Activated CD8-positive, alpha-beta memory T cell treated with anti-CD3 and anti-CD28 coated beads for 24 hours (primary cell): Measurements from ENCODE around the gene OS9.

Experiments used
- DNase-seq: peaks from one replicate; pipeline ENCODE4 v3.0.0-alpha.2; 2020

Gene OS9

GRCh38 chr12:57754411-57755193, 60.7 kb downstream of the OS9 start, which contains the start of gene MARCHF9:
Gene MARCHF9 (plus strand): TSS chr12:57755103. CDS start chr12:57755529, 426 bp downstream.
- peak; percentile 87 for DNase-seq

GRCh38 chr12:57755194-57755453, 61.2 kb downstream of the OS9 start:
- no peak for DNase-seq

- peak; percentile 68 for DNase-seq
Measured at GRCh38 chr12:57755454-57756372, 61.8 kb downstream of the OS9 start.

- DNase-seq, result peak; percentile 84
Measured at GRCh38 chr12:57756406-57757341, 62.7 kb downstream of the OS9 start.

GRCh38 chr12:57757771-57758170, 63.8 kb downstream of the OS9 start:
- no peak for DNase-seq

GRCh38 chr12:57758552-57759359, 64.8 kb downstream of the OS9 start:
- DNase-seq, result no peak

GRCh38 chr12:57759360-57759980, 65.5 kb downstream of the OS9 start:
- DNase-seq, result no peak

DNA sequence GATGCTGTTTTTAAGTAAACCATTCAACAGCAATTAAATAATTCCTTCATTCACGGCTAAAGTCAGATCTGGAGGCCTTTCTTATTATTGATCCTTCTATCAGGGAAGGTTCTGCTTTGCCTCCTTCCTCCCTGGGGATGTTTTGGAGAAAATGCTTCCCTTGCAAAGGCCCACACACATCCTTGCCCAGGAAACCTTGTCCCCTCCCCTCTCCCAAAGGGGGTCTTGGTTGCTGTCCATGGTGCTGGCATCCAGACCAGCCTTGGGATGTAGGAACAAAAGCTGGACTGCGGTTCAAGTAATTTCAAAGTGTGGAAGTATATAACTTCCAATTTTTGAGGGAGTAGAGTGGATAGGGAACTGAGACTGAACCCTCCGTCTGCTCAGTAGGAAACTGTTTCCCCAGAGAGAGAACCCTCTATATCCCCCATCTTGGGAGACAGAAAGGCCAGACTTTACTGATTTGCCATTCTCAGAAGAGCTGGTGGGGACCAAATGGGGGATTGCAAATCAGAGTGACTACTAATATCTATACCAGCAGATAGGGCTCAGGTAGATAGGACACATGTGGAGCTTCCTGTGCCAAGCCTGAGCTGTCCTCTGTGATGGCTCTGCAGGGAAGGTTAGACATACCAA, 66.5 kb downstream of the OS9 start:
- no peak for DNase-seq

- no peak for DNase-seq
Measured at GRCh38 chr12:57761391-57761998, 67.6 kb downstream of the OS9 start.

GRCh38 chr12:57762463-57762862, 68.5 kb downstream of the OS9 start:
- DNase-seq, result no peak

- no peak for DNase-seq
Measured at GRCh38 chr12:57763881-57764661, 70.1 kb downstream of the OS9 start.

GRCh38 chr12:57764662-57765002, 70.7 kb downstream of the OS9 start:
- DNase-seq, result no peak

DNA sequence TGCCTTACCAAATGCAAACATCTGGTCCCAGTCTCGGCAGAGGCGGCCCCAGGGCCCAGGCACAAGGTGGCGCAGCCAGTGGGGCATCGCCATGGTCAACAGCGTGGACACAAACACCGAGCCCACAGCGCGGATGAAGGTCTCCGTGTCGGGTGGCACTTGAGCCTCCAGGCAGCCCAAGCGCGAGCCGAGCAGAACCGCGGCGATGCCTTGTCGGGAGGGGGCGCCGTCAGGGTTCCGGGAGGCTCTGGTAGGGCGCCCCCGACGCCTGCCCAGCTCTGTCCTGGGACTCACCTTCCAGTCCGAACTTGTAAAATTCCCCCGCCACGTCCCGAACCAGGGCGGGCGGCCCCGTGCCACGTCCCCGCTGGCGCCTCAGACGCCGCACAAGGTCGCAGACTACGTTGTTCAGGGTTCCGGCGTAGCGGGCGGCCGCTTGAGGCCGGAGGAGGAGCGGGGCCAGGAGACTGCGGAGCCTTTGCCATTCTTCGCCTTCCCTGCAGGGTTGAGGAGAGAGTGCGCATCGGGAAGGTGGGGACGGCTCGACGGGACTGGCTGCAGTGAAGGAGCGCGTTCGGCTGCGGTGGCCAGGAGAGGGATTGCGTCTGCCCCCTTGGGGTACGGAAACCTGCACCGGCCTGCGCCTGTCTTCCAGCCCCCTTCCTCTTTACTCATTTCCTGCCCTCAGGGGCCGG, 71.2 kb downstream of the OS9 start:
- peak; percentile 84 for DNase-seq

DNA sequence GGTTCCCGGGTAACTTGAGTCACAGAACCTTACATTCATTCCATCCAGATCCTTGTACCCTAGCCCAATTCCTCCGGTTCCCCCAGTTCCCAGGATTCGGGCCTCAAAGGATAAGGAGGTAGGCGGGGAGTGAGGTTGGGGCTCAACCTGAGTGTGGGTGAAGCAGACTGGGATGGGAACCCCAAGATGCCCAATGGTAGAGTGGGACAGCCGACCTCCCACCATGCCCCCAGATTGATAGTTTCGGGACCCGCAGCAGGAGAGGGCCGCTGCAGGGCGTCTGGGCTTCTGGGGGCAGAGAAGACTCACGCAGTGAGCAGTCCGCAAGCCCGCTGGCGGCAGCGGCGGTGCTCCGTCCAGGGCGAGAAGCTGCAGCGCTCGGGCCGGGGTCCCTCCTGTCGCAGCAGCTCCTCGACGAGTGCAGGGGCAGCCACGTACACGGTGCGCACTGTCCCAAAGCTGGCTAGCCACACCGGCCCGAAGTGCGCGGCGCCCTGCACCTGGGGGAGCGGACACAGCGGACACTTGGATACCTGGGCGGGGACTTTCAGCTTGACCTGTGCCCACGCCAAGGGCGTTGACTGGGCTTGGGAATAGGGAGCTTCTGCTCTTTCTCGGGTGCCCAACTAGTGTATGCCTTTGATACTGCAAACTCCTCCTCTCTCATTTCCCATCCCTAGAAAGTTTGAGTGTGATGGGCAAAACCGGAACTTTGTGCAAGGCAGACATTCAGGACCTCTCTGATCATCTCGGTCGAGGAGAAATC, 71.9 kb downstream of the OS9 start:
- peak; percentile 68 for DNase-seq

- peak; percentile 71 for DNase-seq
Measured at GRCh38 chr12:57766464-57767304, 72.8 kb downstream of the OS9 start, which contains the start of gene CYP27B1. Gene CYP27B1 (minus strand): TSS chr12:57767078. CDS start chr12:57767041, 37 bp downstream.

DNA sequence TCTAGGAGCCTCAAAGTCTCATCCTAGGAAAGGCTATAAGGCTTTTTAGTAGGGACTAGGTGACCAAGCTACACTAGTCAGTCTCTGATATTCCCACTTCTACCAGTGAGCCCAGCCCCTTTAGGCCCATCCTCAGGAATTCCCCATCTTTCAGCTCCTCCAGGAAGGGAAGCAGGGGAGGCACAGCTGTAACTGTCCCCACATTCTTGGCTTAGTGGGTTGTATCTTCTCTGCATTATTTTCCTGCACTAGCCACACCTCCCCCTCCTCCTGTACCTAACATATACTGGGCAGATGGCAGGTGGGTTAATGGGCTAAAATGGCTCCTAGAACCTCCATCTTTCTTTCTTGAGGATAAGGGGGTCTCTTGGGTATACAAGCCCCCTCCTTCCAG, 73.4 kb downstream of the OS9 start:
- no peak for DNase-seq

DNA sequence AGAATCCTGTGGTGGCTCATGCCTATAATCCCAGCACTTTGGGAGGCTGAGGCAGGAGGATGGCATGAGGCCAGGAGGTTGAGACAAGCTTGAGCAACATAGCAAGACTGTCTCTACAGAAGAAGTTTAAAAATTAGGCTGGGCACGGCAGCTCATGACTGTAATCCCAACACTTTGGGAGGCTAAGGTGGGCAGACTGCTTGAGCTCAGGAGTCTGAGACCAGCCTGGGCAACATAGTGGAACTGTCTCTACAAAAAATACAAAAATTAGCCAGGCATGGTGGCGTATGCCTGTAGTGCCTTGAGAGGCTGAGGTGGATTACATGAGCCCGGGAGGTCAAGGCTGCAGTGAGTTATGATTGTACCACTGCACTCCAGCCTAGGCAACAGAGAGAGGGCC, 73.9 kb downstream of the OS9 start:
- no peak for DNase-seq
